RKO (cell line): Measurements from ENCODE around the gene YEATS4.
"Not testable (repeated sequence)": the region's sequence is repeated elsewhere in the genome, so short reads cannot be mapped to it uniquely, and the experiment has no call there.

Experiments
- DNase-seq: peaks from one replicate; pipeline ENCODE4 v3.0.0-alpha.2; 2016; ENCODE audit warnings: low spot score

Gene YEATS4

GRCh38 chr12:69359531-69360347 is at the start of gene YEATS4:
YEATS4 (plus strand) TSS chr12:69359743; CDS start chr12:69359973, 230 bp downstream.
- peak; percentile 99 for DNase-seq

- no peak for DNase-seq
Measured at GRCh38 chr12:69313209-69313608, 46.3 kb upstream of the YEATS4 start.

GRCh38 chr12:69316784-69317183 is 42.8 kb upstream of the YEATS4 start:
- DNase-seq: not testable (repeated sequence)

GRCh38 chr12:69317233-69317632 is 42.3 kb upstream of the YEATS4 start:
- DNase-seq: not testable (repeated sequence)

- no peak for DNase-seq
Measured at GRCh38 chr12:69318225-69318624, 41.3 kb upstream of the YEATS4 start.

GRCh38 chr12:69321351-69321750 is 38.2 kb upstream of the YEATS4 start:
- DNase-seq: no peak

- DNase-seq: no peak
Measured at GRCh38 chr12:69324797-69325466, 34.6 kb upstream of the YEATS4 start.

- DNase-seq: no peak
Measured at GRCh38 chr12:69328426-69328825, 31.1 kb upstream of the YEATS4 start.

GRCh38 chr12:69329669-69330428 is 29.7 kb upstream of the YEATS4 start:
- DNase-seq: no peak

GRCh38 chr12:69330475-69331473 is 28.8 kb upstream of the YEATS4 start:
- DNase-seq: no peak

- DNase-seq: no peak
Measured at GRCh38 chr12:69331519-69331908, 28.0 kb upstream of the YEATS4 start.

GRCh38 chr12:69331909-69332684 is 27.4 kb upstream of the YEATS4 start:
- no peak for DNase-seq

- DNase-seq: no peak
Measured at GRCh38 chr12:69332815-69333358, 26.7 kb upstream of the YEATS4 start.

GRCh38 chr12:69334158-69334557 is 25.4 kb upstream of the YEATS4 start:
- no peak for DNase-seq

GRCh38 chr12:69337311-69338090 is 22.0 kb upstream of the YEATS4 start:
- DNase-seq: no peak

- no peak for DNase-seq
Measured at GRCh38 chr12:69338120-69338859, 21.3 kb upstream of the YEATS4 start.

GRCh38 chr12:69338936-69339335 is 20.6 kb upstream of the YEATS4 start:
- no peak for DNase-seq

GRCh38 chr12:69339999-69340398 is 19.5 kb upstream of the YEATS4 start:
- no peak for DNase-seq

GRCh38 chr12:69341328-69341727 is 18.2 kb upstream of the YEATS4 start:
- DNase-seq: no peak
